Nephron progenitor cell (in vitro differentiated cells): ENCODE results near the gene IFI44.

Experiments
- DNase-seq: peaks from one replicate; pipeline ENCODE4 v3.0.0; 2021
- H3K27ac Mint-ChIP-seq: 2 replicates; pipeline ENCODE4 v1.8.0; 2021; ENCODE audit warnings: mild to moderate bottlenecking, moderate library complexity, mixed read lengths
- H3K27me3 Mint-ChIP-seq: 2 replicates; pipeline ENCODE4 v1.8.0; 2021; ENCODE audit warnings: mild to moderate bottlenecking, low read depth, mixed read lengths; ENCODE audit not compliant: poor library complexity
- H3K36me3 Mint-ChIP-seq: 2 replicates; pipeline ENCODE4 v1.8.0; 2021; ENCODE audit warnings: low read depth, mixed read lengths
- H3K4me1 Mint-ChIP-seq: 2 replicates; pipeline ENCODE4 v1.8.0; 2021; ENCODE audit warnings: mixed read lengths
- H3K4me3 Mint-ChIP-seq: 2 replicates; pipeline ENCODE4 v1.8.0; 2021; ENCODE audit warnings: mild to moderate bottlenecking, moderate library complexity, mixed read lengths
- H3K9me3 Mint-ChIP-seq: 2 replicates; pipeline ENCODE4 v1.8.0; 2021; ENCODE audit warnings: mild to moderate bottlenecking, moderate library complexity, mixed read lengths
- TF ChIP-seq, protein P1 (sequence below): fragments of 200-600 bp; sonication (generic); IDR thresholded peaks from 2 replicates; pipeline ENCODE4 v1.5.0; 2021; ENCODE audit warnings: antibody characterized with exemption

IFI44 gene

GRCh38 chr1:78640462-78640861 is 9.2 kb upstream of the IFI44 start:
- TF ChIP-seq, protein P1, sequence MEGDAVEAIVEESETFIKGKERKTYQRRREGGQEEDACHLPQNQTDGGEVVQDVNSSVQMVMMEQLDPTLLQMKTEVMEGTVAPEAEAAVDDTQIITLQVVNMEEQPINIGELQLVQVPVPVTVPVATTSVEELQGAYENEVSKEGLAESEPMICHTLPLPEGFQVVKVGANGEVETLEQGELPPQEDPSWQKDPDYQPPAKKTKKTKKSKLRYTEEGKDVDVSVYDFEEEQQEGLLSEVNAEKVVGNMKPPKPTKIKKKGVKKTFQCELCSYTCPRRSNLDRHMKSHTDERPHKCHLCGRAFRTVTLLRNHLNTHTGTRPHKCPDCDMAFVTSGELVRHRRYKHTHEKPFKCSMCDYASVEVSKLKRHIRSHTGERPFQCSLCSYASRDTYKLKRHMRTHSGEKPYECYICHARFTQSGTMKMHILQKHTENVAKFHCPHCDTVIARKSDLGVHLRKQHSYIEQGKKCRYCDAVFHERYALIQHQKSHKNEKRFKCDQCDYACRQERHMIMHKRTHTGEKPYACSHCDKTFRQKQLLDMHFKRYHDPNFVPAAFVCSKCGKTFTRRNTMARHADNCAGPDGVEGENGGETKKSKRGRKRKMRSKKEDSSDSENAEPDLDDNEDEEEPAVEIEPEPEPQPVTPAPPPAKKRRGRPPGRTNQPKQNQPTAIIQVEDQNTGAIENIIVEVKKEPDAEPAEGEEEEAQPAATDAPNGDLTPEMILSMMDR: no peak
- DNase-seq: no peak
- Mint-ChIP-seq H3K27me3 (peaks cover 16% of the 10 kb centered on the region), H3K4me3 (no peak overlapping the region), H3K36me3 (no peaks in the 10 kb centered on the region), H3K4me1 (no peaks in the 10 kb centered on the region), H3K9me3 (no peaks in the 10 kb centered on the region), H3K27ac (no peak overlapping the region)

DNA sequence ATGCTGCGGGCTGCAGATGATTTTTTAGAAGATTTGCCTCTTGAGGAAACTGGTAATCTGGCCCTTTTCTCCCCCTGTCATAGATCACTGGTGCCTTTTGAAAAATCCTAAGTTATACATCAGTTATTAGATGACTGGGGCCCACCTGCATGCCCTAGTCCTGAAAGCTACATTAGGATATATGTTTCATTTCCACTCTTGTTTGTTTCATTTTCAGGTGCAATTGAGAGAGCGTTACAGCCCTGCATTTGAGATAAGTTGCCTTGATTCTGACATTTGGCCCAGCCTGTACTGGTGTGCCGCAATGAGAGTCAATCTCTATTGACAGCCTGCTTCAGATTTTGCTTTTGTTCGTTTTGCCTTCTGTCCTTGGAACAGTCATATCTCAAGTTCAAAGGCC is 8.1 kb upstream of the IFI44 start:
- Mint-ChIP-seq H3K27me3 (peaks cover 18% of the 10 kb centered on the region), H3K9me3 (peaks cover 6% of the 10 kb centered on the region), H3K27ac (no peak overlapping the region), H3K36me3 (no peaks in the 10 kb centered on the region), H3K4me1 (no peaks in the 10 kb centered on the region), H3K4me3 (no peak overlapping the region)
- DNase-seq: no peak
- TF ChIP-seq, protein P1: no peak

- Mint-ChIP-seq H3K4me1 (no peaks in the 10 kb centered on the region), H3K36me3 (no peaks in the 10 kb centered on the region), H3K4me3 (no peak overlapping the region), H3K27ac (no peak overlapping the region), H3K9me3 (peaks cover 26% of the 10 kb centered on the region), H3K27me3 (peaks cover 9% of the 10 kb centered on the region)
- DNase-seq: no peak
- TF ChIP-seq, protein P1: no peak
These were observed 3.9 kb upstream of the IFI44 start for GRCh38 chr1:78645723-78646122.

- DNase-seq: no peak
- Mint-ChIP-seq H3K36me3 (no peaks in the 10 kb centered on the region), H3K4me3 (no peak overlapping the region), H3K9me3 (peaks cover 26% of the 10 kb centered on the region), H3K27me3 (peaks cover 9% of the 10 kb centered on the region), H3K27ac (no peak overlapping the region), H3K4me1 (no peaks in the 10 kb centered on the region)
- TF ChIP-seq, protein P1: no peak
These were observed 2.4 kb upstream of the IFI44 start for GRCh38 chr1:78647238-78647637.

DNA sequence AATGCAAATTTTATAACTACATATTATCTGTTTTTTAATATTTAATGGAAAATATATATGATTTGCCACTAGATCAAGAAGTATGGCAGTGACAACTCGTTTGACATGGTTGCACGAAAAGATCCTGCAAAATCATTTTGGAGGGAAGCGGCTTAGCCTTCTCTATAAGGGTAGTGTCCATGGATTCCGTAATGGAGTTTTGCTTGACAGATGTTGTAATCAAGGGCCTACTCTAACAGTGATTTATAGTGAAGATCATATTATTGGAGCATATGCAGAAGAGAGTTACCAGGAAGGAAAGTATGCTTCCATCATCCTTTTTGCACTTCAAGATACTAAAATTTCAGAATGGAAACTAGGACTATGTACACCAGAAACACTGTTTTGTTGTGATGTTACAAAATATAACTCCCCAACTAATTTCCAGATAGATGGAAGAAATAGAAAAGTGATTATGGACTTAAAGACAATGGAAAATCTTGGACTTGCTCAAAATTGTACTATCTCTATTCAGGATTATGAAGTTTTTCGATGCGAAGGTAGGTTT is 556 bp downstream of the IFI44 start:
- Mint-ChIP-seq H3K9me3 (peaks cover 26% of the 10 kb centered on the region), H3K27me3 (peaks cover 13% of the 10 kb centered on the region), H3K27ac (no peak overlapping the region), H3K4me1 (no peaks in the 10 kb centered on the region), H3K36me3 (no peaks in the 10 kb centered on the region), H3K4me3 (no peak overlapping the region)
- DNase-seq: no peak
- TF ChIP-seq, protein P1: no peak

DNA sequence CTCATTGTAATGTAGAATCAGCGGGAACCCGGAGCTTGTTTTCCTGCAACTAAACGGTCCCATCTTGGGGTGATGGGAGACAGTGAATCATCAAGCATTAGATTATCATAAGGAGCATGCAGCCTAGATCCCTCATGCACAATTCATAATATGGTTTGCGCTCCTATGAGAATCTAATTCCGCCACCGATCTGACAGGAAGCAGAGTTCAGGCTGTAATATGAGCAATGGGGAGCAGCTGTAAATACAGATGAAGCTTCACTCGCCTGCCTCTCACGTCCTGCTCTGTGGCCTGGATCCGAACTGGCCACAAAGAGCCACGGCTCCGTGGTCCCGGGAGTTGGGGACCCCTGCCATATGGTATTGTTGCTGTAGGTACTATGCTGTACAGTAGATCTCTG is 1.6 kb downstream of the IFI44 start:
- H3K36me3 Mint-ChIP-seq: no peaks in the 10 kb centered on the region
- H3K27me3 Mint-ChIP-seq: peaks cover 13% of the 10 kb centered on the region
- no peak overlapping the region for H3K4me3 Mint-ChIP-seq
- no peak overlapping the region for H3K27ac Mint-ChIP-seq
- TF ChIP-seq, protein P1: no peak
- no peak for DNase-seq
- no peaks in the 10 kb centered on the region for H3K4me1 Mint-ChIP-seq
- H3K9me3 Mint-ChIP-seq: peaks cover 23% of the 10 kb centered on the region
